PFSK-1 (cell line): Measurements from ENCODE around the gene ZFYVE21.

Source experiments
- FOXP2 ChIP-seq: optimal IDR thresholded peaks from 2 replicates; pipeline ENCODE3; 2011; ENCODE audit warnings: borderline replicate concordance, control low read depth, inconsistent platforms; ENCODE audit not compliant: insufficient read depth; ENCODE audit errors: extremely low read length, extremely low read depth
- POLR2AphosphoS5 ChIP-seq: IDR thresholded peaks from 2 replicates; pipeline ENCODE4 v1.6.1; 2012; ENCODE audit warnings: low read depth, mild to moderate bottlenecking, control low read depth, low read length, moderate library complexity
- SIN3A ChIP-seq: IDR thresholded peaks from 2 replicates; pipeline ENCODE4 v1.6.1; 2012; ENCODE audit warnings: mild to moderate bottlenecking, low read length, moderate library complexity, borderline replicate concordance; ENCODE audit not compliant: insufficient read depth
- TAF1 ChIP-seq: IDR thresholded peaks from 2 replicates; pipeline ENCODE4 v1.6.1; 2012; ENCODE audit warnings: low read length, control low read depth, borderline replicate concordance; ENCODE audit not compliant: insufficient read depth
- TF ChIP-seq, protein P1 (sequence below), 2 experiments: IDR thresholded peaks; 2 replicates each; pipeline versions ENCODE4 v1.6.1 to v1.8.0; 2011 to 2012; ENCODE audit warnings: low read depth in 2 of 2, low read length in 2 of 2, control low read depth in 1 of 2, inconsistent platforms in 1 of 2, mild to moderate bottlenecking in 1 of 2, moderate library complexity in 1 of 2; ENCODE audit not compliant: insufficient read depth in 1 of 2

ZFYVE21 gene

DNA sequence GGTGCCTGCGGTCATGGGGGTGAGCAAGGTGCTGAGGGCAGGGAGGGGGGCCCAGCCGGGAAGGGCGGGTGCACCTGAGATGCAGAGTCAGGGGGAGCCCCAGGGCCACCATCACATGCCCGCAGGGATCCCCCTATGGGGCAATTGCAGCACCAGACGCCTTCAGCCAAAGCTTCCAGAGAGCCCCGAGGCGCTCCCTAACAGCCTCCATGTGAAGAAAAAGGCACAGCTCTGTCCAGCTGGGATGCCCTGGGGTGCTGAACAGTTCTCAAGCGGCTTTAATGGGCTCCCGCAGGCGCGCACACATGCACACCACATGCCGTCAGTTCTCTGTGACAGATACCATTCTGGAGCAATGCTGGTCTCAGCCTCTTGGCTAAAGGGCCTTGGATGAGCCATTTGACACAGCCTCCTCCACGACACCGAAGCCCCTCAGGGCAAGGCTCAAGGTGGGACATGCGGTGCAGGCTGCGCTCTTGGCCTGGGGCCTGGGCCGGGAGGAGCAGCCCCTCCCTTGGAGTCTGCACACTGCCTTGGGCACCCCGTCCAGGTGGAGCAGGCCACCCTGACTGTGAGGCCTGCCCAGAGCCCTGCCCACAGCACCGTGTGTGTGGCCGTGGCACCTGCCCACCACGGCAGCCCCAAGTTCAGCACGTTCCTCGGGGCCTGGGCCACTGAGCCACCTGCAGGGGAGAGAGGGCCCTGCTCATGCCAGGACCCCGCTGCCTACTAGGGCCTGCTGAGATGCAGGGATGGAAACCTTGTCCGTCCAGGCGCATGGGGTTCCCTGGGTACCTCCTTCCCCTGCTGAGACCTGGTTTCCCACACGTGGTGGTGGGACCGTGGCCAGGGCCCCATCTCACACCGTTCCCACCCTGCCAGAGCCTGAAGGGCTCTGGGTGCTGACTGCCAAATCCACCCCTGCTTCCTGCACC, 8.0 kb upstream of the ZFYVE21 start:
- TF ChIP-seq TAF1 = no peak
- TF ChIP-seq FOXP2 = no peak
- TF ChIP-seq, protein P1, sequence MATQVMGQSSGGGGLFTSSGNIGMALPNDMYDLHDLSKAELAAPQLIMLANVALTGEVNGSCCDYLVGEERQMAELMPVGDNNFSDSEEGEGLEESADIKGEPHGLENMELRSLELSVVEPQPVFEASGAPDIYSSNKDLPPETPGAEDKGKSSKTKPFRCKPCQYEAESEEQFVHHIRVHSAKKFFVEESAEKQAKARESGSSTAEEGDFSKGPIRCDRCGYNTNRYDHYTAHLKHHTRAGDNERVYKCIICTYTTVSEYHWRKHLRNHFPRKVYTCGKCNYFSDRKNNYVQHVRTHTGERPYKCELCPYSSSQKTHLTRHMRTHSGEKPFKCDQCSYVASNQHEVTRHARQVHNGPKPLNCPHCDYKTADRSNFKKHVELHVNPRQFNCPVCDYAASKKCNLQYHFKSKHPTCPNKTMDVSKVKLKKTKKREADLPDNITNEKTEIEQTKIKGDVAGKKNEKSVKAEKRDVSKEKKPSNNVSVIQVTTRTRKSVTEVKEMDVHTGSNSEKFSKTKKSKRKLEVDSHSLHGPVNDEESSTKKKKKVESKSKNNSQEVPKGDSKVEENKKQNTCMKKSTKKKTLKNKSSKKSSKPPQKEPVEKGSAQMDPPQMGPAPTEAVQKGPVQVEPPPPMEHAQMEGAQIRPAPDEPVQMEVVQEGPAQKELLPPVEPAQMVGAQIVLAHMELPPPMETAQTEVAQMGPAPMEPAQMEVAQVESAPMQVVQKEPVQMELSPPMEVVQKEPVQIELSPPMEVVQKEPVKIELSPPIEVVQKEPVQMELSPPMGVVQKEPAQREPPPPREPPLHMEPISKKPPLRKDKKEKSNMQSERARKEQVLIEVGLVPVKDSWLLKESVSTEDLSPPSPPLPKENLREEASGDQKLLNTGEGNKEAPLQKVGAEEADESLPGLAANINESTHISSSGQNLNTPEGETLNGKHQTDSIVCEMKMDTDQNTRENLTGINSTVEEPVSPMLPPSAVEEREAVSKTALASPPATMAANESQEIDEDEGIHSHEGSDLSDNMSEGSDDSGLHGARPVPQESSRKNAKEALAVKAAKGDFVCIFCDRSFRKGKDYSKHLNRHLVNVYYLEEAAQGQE (IDR thresholded peaks at IDR 0.05; ENCODE audit: insufficient read depth in 1 of 2, low read depth in 2 of 2, low read length in 2 of 2) = no peak
- no peak for TF ChIP-seq SIN3A
- no peak for TF ChIP-seq POLR2AphosphoS5

DNA sequence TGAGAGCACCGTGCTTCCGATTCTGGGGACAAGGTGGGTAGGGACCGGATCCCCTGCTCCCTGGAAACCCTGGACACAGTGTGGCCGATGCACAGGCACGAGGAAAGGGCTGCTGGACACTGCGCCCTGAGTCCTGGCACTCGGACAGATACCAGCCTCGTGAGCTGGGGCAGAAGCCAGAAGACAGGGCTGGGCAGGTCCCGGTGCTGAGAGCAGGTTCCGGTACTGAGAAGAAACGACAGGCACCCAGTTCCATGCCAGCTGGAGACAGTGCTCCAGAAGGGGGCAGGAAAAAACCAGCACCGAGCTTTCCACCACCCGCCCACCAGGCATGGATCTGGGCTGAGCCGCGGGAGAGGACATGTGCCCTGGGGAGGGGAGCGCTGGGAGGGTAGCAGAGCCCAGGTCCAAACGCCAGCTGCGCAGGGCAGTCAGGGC, 6.8 kb upstream of the ZFYVE21 start:
- TF ChIP-seq, protein P1 (IDR thresholded peaks at IDR 0.05; ENCODE audit: insufficient read depth in 1 of 2, low read depth in 2 of 2, low read length in 2 of 2) = no peak
- TF ChIP-seq SIN3A (no peak), FOXP2 (no peak), POLR2AphosphoS5 (no peak), TAF1 (no peak)

DNA sequence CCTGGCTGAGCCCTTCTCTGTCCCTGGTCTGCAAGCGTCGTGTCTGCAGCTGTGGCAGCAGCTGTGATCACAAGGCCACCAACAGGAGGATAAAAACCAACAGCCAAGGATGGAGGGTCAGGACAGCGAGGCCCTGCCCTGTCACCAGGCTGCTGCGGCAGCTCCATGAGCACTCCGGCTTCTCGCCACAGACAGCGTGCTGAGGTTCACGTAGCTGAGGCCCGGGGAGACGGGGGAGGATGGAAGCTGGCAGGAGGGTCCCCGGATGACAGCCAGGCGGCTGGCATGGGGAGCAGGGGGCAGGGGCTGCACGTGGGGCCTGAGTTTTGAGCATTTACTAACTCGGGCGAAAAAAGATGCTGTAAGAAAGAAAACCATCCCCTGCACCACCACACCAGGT, 5.8 kb upstream of the ZFYVE21 start:
- TF ChIP-seq POLR2AphosphoS5 (no peak), FOXP2 (no peak), TAF1 (no peak), SIN3A (no peak)
- TF ChIP-seq, protein P1 (IDR thresholded peaks at IDR 0.05; ENCODE audit: insufficient read depth in 1 of 2, low read depth in 2 of 2, low read length in 2 of 2) = no peak

DNA sequence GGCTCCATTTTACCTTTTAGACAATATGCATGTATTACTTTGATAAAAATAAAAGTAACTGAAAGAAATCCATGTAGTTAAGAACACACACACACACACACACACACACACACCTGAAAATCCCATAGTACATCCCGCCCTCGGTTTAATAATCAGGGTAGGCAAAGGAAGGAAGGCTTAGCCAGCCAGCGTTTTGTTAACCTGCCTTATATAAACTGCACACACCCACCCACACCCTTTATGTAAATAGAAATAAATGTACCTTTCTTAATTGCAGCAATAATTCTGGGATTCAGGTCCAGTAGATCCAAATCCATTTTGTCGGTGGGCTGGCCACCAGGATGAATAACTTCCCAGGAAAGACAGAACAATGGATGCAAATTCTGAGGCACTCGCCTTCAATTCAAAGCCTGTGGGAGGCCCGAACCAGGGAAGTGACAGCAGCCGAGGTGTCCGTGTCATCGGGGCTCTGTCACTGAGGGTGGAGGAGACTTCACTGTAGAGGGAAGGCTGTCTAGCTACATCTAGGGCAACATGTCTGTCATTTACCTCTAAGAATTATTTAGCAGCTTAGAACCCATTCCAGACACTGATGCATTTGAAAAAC, 4.7 kb upstream of the ZFYVE21 start:
- no peak for TF ChIP-seq FOXP2
- TF ChIP-seq SIN3A = no peak
- no peak for TF ChIP-seq POLR2AphosphoS5
- TF ChIP-seq, protein P1 (IDR thresholded peaks at IDR 0.05; ENCODE audit: insufficient read depth in 1 of 2, low read depth in 2 of 2, low read length in 2 of 2) = no peak
- TF ChIP-seq TAF1 = no peak
